H1 (cell line): ENCODE data around the gene ARMC5. TPM values are rescaled to one million over a fixed set of nuclear protein-coding genes. Genes with fewer than 3 reads are reported as not detected.

Experiments
- CTCF ChIA-PET: fragments of 300-600 bp; sonication (Branson Sonifier 250); formaldehyde crosslinking; loops from one replicate; lab custom pipeline; 2021; ENCODE audit not compliant: partially characterized antibody; lab: Charles Lee
- POLR2A ChIA-PET: fragments of 300-600 bp; sonication (Branson Sonifier 250); formaldehyde crosslinking; loops from one replicate; lab custom pipeline; 2021; ENCODE audit warnings: inconsistent platforms; ENCODE audit not compliant: partially characterized antibody; lab: Charles Lee
- DNase-seq, 2 experiments: peaks; one replicate each; pipeline versions ENCODE4 v3.0.0 to v3.0.0-alpha.2; 2010 to 2022; ENCODE audit warnings: low spot score in 2 of 2, low read depth in 1 of 2, mixed read lengths in 1 of 2
- FAIRE-seq: peaks from 2 replicates; lab custom pipeline; 2011; peaks lifted over from hg19 to GRCh38; lab: Jason Lieb, UNC
- H2AFZ ChIP-seq: 2 replicates; pipeline ENCODE4 v1.8.1; 2012; ENCODE audit warnings: low read length, inconsistent platforms
- H2AK5ac ChIP-seq: 2 replicates; pipeline ENCODE4 v1.6.1; 2013; ENCODE audit warnings: low read depth, low read length
- H2BK120ac ChIP-seq: replicated peaks from 2 replicates; pipeline ENCODE3; 2013; ENCODE audit warnings: low read depth, low read length, inconsistent platforms
- H2BK12ac ChIP-seq: 2 replicates; pipeline ENCODE4 v1.6.1; 2013; ENCODE audit warnings: low read depth, low read length
- H2BK15ac ChIP-seq: 2 replicates; pipeline ENCODE4 v1.6.1; 2013; ENCODE audit warnings: low read length
- H2BK20ac ChIP-seq: 2 replicates; pipeline ENCODE4 v1.6.1; 2013; ENCODE audit warnings: low read length
- H2BK5ac ChIP-seq: 2 replicates; pipeline ENCODE4 v1.6.1; 2013; ENCODE audit warnings: low read depth, low read length
- H3K14ac ChIP-seq: 2 replicates; pipeline ENCODE4 v1.6.1; 2013; ENCODE audit warnings: inconsistent platforms; ENCODE audit not compliant: insufficient read length
- H3K18ac ChIP-seq: 2 replicates; pipeline ENCODE4 v1.6.1; 2013; ENCODE audit warnings: low read length; ENCODE audit errors: extremely low read depth
- H3K23ac ChIP-seq: 2 replicates; pipeline ENCODE4 v1.6.1; 2013; ENCODE audit warnings: inconsistent platforms; ENCODE audit not compliant: insufficient read length
- H3K23me2 ChIP-seq: 2 replicates; pipeline ENCODE4 v1.6.1; 2013; ENCODE audit warnings: low read depth, low read length
- H3K27ac ChIP-seq: 2 replicates; pipeline ENCODE4 v1.6.1; 2011; ENCODE audit warnings: low read depth, low read length, inconsistent platforms
- H3K27me3 ChIP-seq, 4 experiments: replicated peaks in 1 of 4; 1 replicate in 1 of 4; 2 replicates in 3 of 4; pipeline versions ENCODE4 v1.6.1 to v1.8.1; 2011 to 2013; ENCODE audit warnings: low read length in 3 of 4, mild to moderate bottlenecking in 3 of 4, inconsistent platforms in 2 of 4, mixed read lengths in 2 of 4, moderate library complexity in 1 of 4; ENCODE audit not compliant: control insufficient read depth in 3 of 4, insufficient read depth in 3 of 4; ENCODE audit errors: extremely low read depth in 1 of 4
- H3K36me3 ChIP-seq, 4 experiments: 2 replicates each; pipeline versions ENCODE4 v1.6.1 to v1.8.1; 2011 to 2013; ENCODE audit warnings: mild to moderate bottlenecking in 4 of 4, low read length in 3 of 4, moderate library complexity in 2 of 4, control low read depth in 1 of 4, inconsistent platforms in 1 of 4; ENCODE audit not compliant: insufficient read depth in 4 of 4, control insufficient read depth in 2 of 4
- H3K4ac ChIP-seq: replicated peaks from 2 replicates; pipeline ENCODE3; 2013; ENCODE audit warnings: low read length, low read depth, mixed read lengths, inconsistent platforms; ENCODE audit not compliant: insufficient read length
- H3K4me1 ChIP-seq, 4 experiments: replicated peaks in 1 of 4; 1 replicate in 1 of 4; 2 replicates in 3 of 4; pipeline versions ENCODE4 v1.6.1 to v1.8.1; 2011 to 2013; ENCODE audit warnings: low read length in 3 of 4, inconsistent platforms in 2 of 4, mixed read lengths in 1 of 4; ENCODE audit not compliant: insufficient read depth in 4 of 4, control insufficient read depth in 3 of 4
- H3K4me2 ChIP-seq, 2 experiments: 2 replicates each; pipeline versions ENCODE4 v1.6.1 to v1.8.1; 2011 to 2013; ENCODE audit warnings: low read depth in 2 of 2, low read length in 2 of 2, control low read depth in 1 of 2, inconsistent platforms in 1 of 2, mild to moderate bottlenecking in 1 of 2; ENCODE audit not compliant: insufficient read depth in 1 of 2
- H3K4me3 ChIP-seq, 4 experiments: fragments of 200-600, 300-600 bp in 1 of 4; sonication (generic), shearing (Covaris generic), sonication (Bioruptor Twin) in 1 of 4; 2 replicates each; pipeline versions ENCODE4 v1.5.1 to v1.8.1; 2011 to 2016; ENCODE audit warnings: low read length in 4 of 4, low read depth in 3 of 4, control low read depth in 2 of 4, inconsistent platforms in 2 of 4, mild to moderate bottlenecking in 2 of 4, mixed read lengths in 1 of 4, moderate library complexity in 1 of 4; ENCODE audit not compliant: insufficient read depth in 2 of 4; ENCODE audit errors: extremely low read depth in 1 of 4
- H3K56ac ChIP-seq: replicated peaks from 2 replicates; pipeline ENCODE3; 2013; ENCODE audit warnings: low read depth, mild to moderate bottlenecking, mixed read lengths, low read length, inconsistent platforms; ENCODE audit not compliant: insufficient read length
- H3K79me1 ChIP-seq: 2 replicates; pipeline ENCODE4 v1.6.1; 2013; ENCODE audit warnings: low read depth, low read length, control low read depth
- H3K79me2 ChIP-seq, 2 experiments: 2 replicates each; pipeline versions ENCODE4 v1.6.1 to v1.8.1; 2012 to 2013; ENCODE audit warnings: low read length in 2 of 2, mild to moderate bottlenecking in 2 of 2, inconsistent platforms in 1 of 2; ENCODE audit not compliant: insufficient read depth in 2 of 2, control insufficient read depth in 1 of 2
- H3K9ac ChIP-seq, 4 experiments: replicated peaks in 1 of 4; 1 replicate in 1 of 4; 2 replicates in 3 of 4; pipeline versions ENCODE4 v1.6.1 to v1.8.1; 2011 to 2013; ENCODE audit warnings: low read depth in 3 of 4, low read length in 3 of 4, control low read depth in 2 of 4, mild to moderate bottlenecking in 2 of 4, moderate library complexity in 2 of 4, inconsistent platforms in 1 of 4; ENCODE audit errors: extremely low read depth in 1 of 4
- H3K9me3 ChIP-seq, 2 experiments: 2 replicates each; pipeline versions ENCODE4 v1.6.1 to v1.8.1; 2012 to 2013; ENCODE audit warnings: mild to moderate bottlenecking in 2 of 2, moderate library complexity in 2 of 2, control low read depth in 1 of 2, inconsistent platforms in 1 of 2, low read depth in 1 of 2, low read length in 1 of 2, mixed read lengths in 1 of 2; ENCODE audit not compliant: insufficient read depth in 2 of 2
- H4K20me1 ChIP-seq, 2 experiments: replicated peaks in 1 of 2; 2 replicates each; pipeline versions ENCODE3 to v1.8.1; 2011 to 2013; ENCODE audit warnings: inconsistent platforms in 2 of 2, low read length in 2 of 2, mild to moderate bottlenecking in 1 of 2; ENCODE audit not compliant: insufficient read depth in 2 of 2, control insufficient read depth in 1 of 2
- H4K5ac ChIP-seq: 2 replicates; pipeline ENCODE4 v1.6.1; 2013; ENCODE audit warnings: low read length, low read depth, mixed read lengths, inconsistent platforms; ENCODE audit not compliant: insufficient read length
- H4K8ac ChIP-seq: 2 replicates; pipeline ENCODE4 v1.8.0; 2013; ENCODE audit warnings: mild to moderate bottlenecking, moderate library complexity, low read length, inconsistent platforms; ENCODE audit not compliant: insufficient read depth; ENCODE audit errors: extremely low read depth
- H4K91ac ChIP-seq: replicated peaks from 2 replicates; pipeline ENCODE3; 2013; ENCODE audit warnings: low read length, mixed read lengths, inconsistent platforms; ENCODE audit not compliant: insufficient read length
- POLR2AphosphoS5 ChIP-seq: IDR thresholded peaks from 2 replicates; pipeline ENCODE4 v1.6.1; 2011; ENCODE audit warnings: low read depth, low read length
- SAP30 ChIP-seq: fragments of 300-600 bp; sonication (generic); IDR thresholded peaks from 2 replicates; pipeline ENCODE4 v1.7.1; 2012; ENCODE audit warnings: low read length, moderate library complexity, mild to moderate bottlenecking, inconsistent platforms; ENCODE audit not compliant: insufficient read depth, insufficient replicate concordance
- SIX5 ChIP-seq: IDR thresholded peaks from 2 replicates; pipeline ENCODE4 v1.6.1; 2011; ENCODE audit warnings: mild to moderate bottlenecking, low read depth, low read length
- TCF12 ChIP-seq: IDR thresholded peaks from 2 replicates; pipeline ENCODE4 v1.6.1; 2011; ENCODE audit warnings: low read depth, mild to moderate bottlenecking, low read length
- USF2 ChIP-seq: IDR thresholded peaks from 2 replicates; pipeline ENCODE4 v1.6.1; 2011; ENCODE audit warnings: low read length, improper control_type of control experiment
- ZNF274 ChIP-seq: IDR thresholded peaks from 2 replicates; pipeline ENCODE4 v1.7.0; 2012; ENCODE audit warnings: low read length, borderline replicate concordance; ENCODE audit errors: extremely low read depth
- WGBS, 2 experiments: shearing (Covaris generic) in 1 of 2; methylation state at CpG; one replicate each; pipeline versions ENCODE4 v1.1.6 to v1.1.7; 2013 to 2015; ENCODE audit warnings: low lambda C conversion rate in 2 of 2, mixed read lengths in 2 of 2, inconsistent platforms in 1 of 2, low coverage in 1 of 2, missing lambda C conversion rate in 1 of 2; ENCODE audit not compliant: insufficient replicate concordance in 2 of 2, insufficient coverage in 1 of 2, insufficient read length in 1 of 2; ENCODE audit errors: extremely low coverage in 1 of 2, missing lambda C conversion rate in 1 of 2; 5-methylcytosine and 5-hydroxymethylcytosine counted together
- polyA plus RNA-seq, 7 experiments: library from polyadenylated mRNA; depleted of rRNA in 3 of 7; stranded (reverse) in 5 of 7; unstranded in 2 of 7; fragments of >200 nt in 5 of 7; fragments of 200-250 nt in 2 of 7; gene quantifications; 1 replicate in 5 of 7; 2 replicates in 1 of 7; 4 replicates in 1 of 7; pipeline versions ENCODE4 v1.2.1 to v1.2.3, GENCODE V29; 2011 to 2013; ENCODE audit warnings: missing spikeins in 2 of 7, mixed read lengths in 2 of 7
- total RNA-seq: library from RNA; stranded (reverse); fragmentation: NEBNext Ultra II Directional; extraction: Animal tissue kit (Norgen Biotek cat#: 25700); gene quantifications from 2 replicates; pipeline ENCODE4 v1.2.1, GENCODE V29; 2021

Gene ARMC5
- total and polyA plus RNA-seq, 2 of the 8 experiments (the other 6 are each of a cell fraction or from before 2014, with no cell fraction given): 7.8 to 8.7 TPM

DNA sequence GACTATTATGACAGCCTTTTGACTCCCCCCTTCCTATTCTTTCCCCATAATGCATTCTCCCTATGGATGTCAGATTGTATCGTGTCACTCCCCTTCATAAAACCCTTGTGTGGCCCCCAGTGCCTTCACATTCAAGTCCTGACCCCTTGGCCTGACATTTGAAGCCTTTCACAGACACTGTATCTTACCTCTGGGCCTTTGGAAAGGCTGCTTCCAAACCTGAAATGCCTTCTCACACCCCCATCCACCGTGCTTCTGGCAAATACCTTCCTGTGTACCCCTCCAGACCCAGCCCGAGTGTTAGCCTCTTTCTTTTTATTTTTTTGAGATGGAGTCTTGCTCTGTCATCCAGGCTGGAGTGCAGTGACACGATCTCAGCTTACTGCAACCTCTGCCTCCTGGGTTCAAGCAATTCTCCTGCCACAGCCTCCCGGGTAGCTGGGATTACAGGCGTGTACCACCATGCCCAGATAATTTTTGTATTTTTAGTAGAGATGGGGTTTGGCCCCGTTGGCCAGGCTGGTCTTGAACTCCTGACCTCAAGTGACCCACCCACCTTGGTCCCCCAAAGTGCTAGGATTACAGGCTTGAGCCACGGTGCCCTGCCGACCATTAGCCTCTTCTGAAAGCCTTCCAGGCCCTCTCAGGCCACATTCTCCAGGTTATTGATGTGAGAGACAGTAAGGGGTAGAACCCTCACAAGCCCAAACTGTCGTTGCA lies 2.1 kb downstream of the ARMC5 start:
- no peak overlapping the region for H2BK5ac ChIP-seq
- no peak overlapping the region for H3K14ac ChIP-seq
- H3K27ac ChIP-seq: no peak overlapping the region
- H3K9ac ChIP-seq: no peak overlapping the region
- H2AFZ ChIP-seq: no peak overlapping the region
- no peak overlapping the region for H2BK20ac ChIP-seq
- no peaks in the 10 kb centered on the region for H3K9me3 ChIP-seq
- H3K23me2 ChIP-seq: peaks cover 11% of the 10 kb centered on the region; the same call in 1 of the 2 replicates
- H4K8ac ChIP-seq: no peak overlapping the region
- H3K79me2 ChIP-seq: peaks cover 0 to 20% of the 10 kb centered on the region in 2 experiments; a peak in 2 of 4 replicates
- no peak overlapping the region for H2BK15ac ChIP-seq
- H3K23ac ChIP-seq: no peak overlapping the region
- CTCF ChIA-PET: interaction anchor here (0.8 to 2.7 kb wide), 25 partner anchors 7 to 418 kb away, joined by 3 to 35 read pairs (median 5); partner anchors contain the start of genes AHSP and ZNF267
- H3K79me1 ChIP-seq: peaks cover 8% of the 10 kb centered on the region
- POLR2A ChIA-PET: interaction anchor here (1.0 to 4.5 kb wide), 6 partner anchors 10 to 281 kb away, joined by 3 to 40 read pairs (median 11); partner anchors contain the start of genes FUS and TGFB1I1
- H4K20me1 ChIP-seq: peaks cover 10 to 13% of the 10 kb centered on the region in 2 experiments
- no peaks in the 10 kb centered on the region for H3K27me3 ChIP-seq
- H2BK120ac ChIP-seq: no peak overlapping the region
- no peak overlapping the region for H3K4me3 ChIP-seq
- no peak overlapping the region; a peak in 1 of 4 replicates for H3K4me2 ChIP-seq
- DNase-seq: no peak
- H4K5ac ChIP-seq: no peak overlapping the region
- H4K91ac ChIP-seq: no peak overlapping the region
- H3K4ac ChIP-seq: no peak overlapping the region
- H3K56ac ChIP-seq: no peak overlapping the region
- H3K4me1 ChIP-seq: peaks cover 0 to 16% (median 6%) of the 10 kb centered on the region in 4 experiments; a peak in 5 of 7 replicates
- H3K18ac ChIP-seq: no peak overlapping the region
- TF ChIP-seq ZNF274 (no peak), SAP30 (no peak), USF2 (no peak), TCF12 (no peak), SIX5 (no peak), POLR2AphosphoS5 (no peak)
- FAIRE-seq: no peak
- H2AK5ac ChIP-seq: no peak overlapping the region
- 85% methylated on average over 10 of the region's 10 CpGs; no CpG with 5 or more reads in 1 of the 2 experiments for WGBS, 2 experiments
- H3K36me3 ChIP-seq: peaks cover 0 to 13% (median 1%) of the 10 kb centered on the region in 4 experiments; a peak in 4 of 8 replicates
- H2BK12ac ChIP-seq: no peak overlapping the region
